Stimulated activated naive CD8-positive, alpha-beta T cell treated with anti-CD3 and anti-CD28 coated beads, Interleukin-15, Interleukin-2, amounts not matched to agents 100 U/mL and 50 U/mL, for 24 hours (primary cell): ENCODE data around the gene CPNE6.

Experiments used
- ATAC-seq: fragments of 150-1000 bp; cut with Tn5 transposase; one replicate; pipeline ENCODE4 v1.10.0; 2021
- DNase-seq: peaks from one replicate; pipeline ENCODE4 v3.0.0; 2021

CPNE6 gene

GRCh38 chr14:24086193-24086955 lies 15.0 kb downstream of the CPNE6 start:
- ATAC-seq: no peak
- no peak for DNase-seq

GRCh38 chr14:24087004-24087403 lies 15.6 kb downstream of the CPNE6 start:
- no peak for DNase-seq
- no peak for ATAC-seq

- no peak for ATAC-seq
- no peak for DNase-seq
These were observed 16.7 kb downstream of the CPNE6 start for GRCh38 chr14:24088095-24088494.

GRCh38 chr14:24089890-24090289 lies 18.5 kb downstream of the CPNE6 start:
- no peak for DNase-seq
- ATAC-seq: no peak

GRCh38 chr14:24092110-24092504 lies 20.7 kb downstream of the CPNE6 start:
- DNase-seq (no peak), ATAC-seq (no peak)

GRCh38 chr14:24092505-24093206 lies 21.3 kb downstream of the CPNE6 start:
- DNase-seq (no peak), ATAC-seq (no peak)

- DNase-seq (no peak), ATAC-seq (no peak)
These were observed 22.0 kb downstream of the CPNE6 start for GRCh38 chr14:24093207-24093900.

- DNase-seq (peak; percentile 92), ATAC-seq (peak; percentile 83)
These were observed 22.8 kb downstream of the CPNE6 start, which contains the start of gene PCK2 for GRCh38 chr14:24093901-24094840. Gene PCK2 (plus strand): TSS chr14:24094311. CDS start chr14:24094406, 95 bp downstream.

- ATAC-seq (no peak), DNase-seq (no peak)
These were observed 23.5 kb downstream of the CPNE6 start for GRCh38 chr14:24094841-24095270.

- DNase-seq (peak; percentile 80), ATAC-seq (peak; percentile 66)
These were observed 24.1 kb downstream of the CPNE6 start for GRCh38 chr14:24095271-24096068.

- ATAC-seq: no peak
- DNase-seq: no peak
These were observed 25.3 kb downstream of the CPNE6 start for GRCh38 chr14:24096545-24097181.

- ATAC-seq (no peak), DNase-seq (no peak)
These were observed 27.0 kb downstream of the CPNE6 start for GRCh38 chr14:24098229-24098926.

- no peak for ATAC-seq
- no peak for DNase-seq
These were observed 27.8 kb downstream of the CPNE6 start for GRCh38 chr14:24098927-24099813.

GRCh38 chr14:24100197-24100981 lies 29.0 kb downstream of the CPNE6 start:
- DNase-seq: no peak
- no peak for ATAC-seq

GRCh38 chr14:24100982-24101494 lies 29.7 kb downstream of the CPNE6 start:
- DNase-seq: no peak
- ATAC-seq: no peak

- no peak for ATAC-seq
- DNase-seq: no peak
These were observed 31.1 kb downstream of the CPNE6 start for GRCh38 chr14:24102357-24103048.

GRCh38 chr14:24103451-24103850 lies 32.1 kb downstream of the CPNE6 start:
- DNase-seq (no peak), ATAC-seq (no peak)
